ENCODE results near the gene NINJ2. TPM values are rescaled to one million over a fixed set of nuclear protein-coding genes. Genes with fewer than 3 reads are reported as not detected.

NINJ2 gene
- total and polyA plus RNA-seq, 10 of the 15 experiments (the other 5 are each of a cell fraction or from before 2014, with no cell fraction given), result 8.9 to 51.6 (median 21.3) TPM

DNA sequence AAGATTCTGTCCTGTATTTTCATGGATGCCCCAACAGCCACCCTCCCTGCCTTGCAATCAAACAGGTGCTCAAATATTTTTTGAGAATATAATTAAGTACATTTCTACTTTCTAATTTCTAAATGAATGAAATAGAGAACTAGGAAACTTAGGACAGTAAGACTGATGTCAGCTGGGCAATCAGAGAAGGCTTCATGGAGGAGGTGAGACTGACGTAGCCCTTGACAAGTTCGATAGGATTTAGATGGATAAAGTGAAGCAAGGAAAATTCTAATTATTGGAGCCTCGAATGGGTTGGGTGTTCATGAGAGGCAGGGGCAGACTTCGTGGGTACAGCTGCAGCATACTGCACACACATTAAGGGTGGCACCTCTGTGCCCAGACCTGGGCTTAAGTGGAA lies 36.0 kb downstream of the NINJ2 start:
- peaks cover 9% of the 10 kb centered on the region for H3K79me2 ChIP-seq (ENCODE audit: control insufficient read depth, insufficient read depth, low read length)
- SMC1A ChIA-PET (ENCODE audit: uncharacterized antibody, unreplicated experiment), result interaction anchor here (0.7 to 6.2 kb wide), 3 partner anchors 13 to 123 kb away, joined by 3 to 33 read pairs (median 6); no protein-coding TSS in a partner anchor
- H3K9me3 ChIP-seq (replicated peaks; ENCODE audit: control insufficient read depth, insufficient read depth, low read length), result no peaks in the 10 kb centered on the region
- no peaks in the 10 kb centered on the region for H3K27me3 ChIP-seq (replicated peaks in 1 of 2; ENCODE audit: control insufficient read depth in 2 of 2, insufficient read depth in 2 of 2, low read length in 1 of 2)
- ATAC-seq (no peak), FAIRE-seq (no peak), DNase-seq (ENCODE audit: low read depth, low spot score) (no peak)
- 84% methylated on average over 4 of the region's 4 CpGs for WGBS (ENCODE audit: insufficient coverage, insufficient replicate concordance, low lambda C conversion rate, missing lambda C conversion rate)
- POLR2A ChIA-PET, result interaction anchor here (0.8 kb wide), 1 partner anchor 15 kb away, joined by 3 read pairs; no protein-coding TSS in a partner anchor
- CTCF ChIA-PET, result interaction anchor here (1.4 to 1.7 kb wide), 4 partner anchors 13 to 189 kb away, joined by 5 to 7 read pairs (median 6); no protein-coding TSS in a partner anchor
- intact Hi-C loops (cut with micrococcal nuclease; ENCODE audit: unreplicated experiment) (no loop called here), in situ Hi-C loops (cut with MboI) (no loop called here)
- no peak overlapping the region for H3K9ac ChIP-seq (ENCODE audit: control insufficient read depth, insufficient read depth, low read length)
- H4K20me1 ChIP-seq (ENCODE audit: control insufficient read depth, insufficient read depth), result no peaks in the 10 kb centered on the region
- H3K4me1 ChIP-seq (ENCODE audit: control insufficient read depth, insufficient read depth, low read length), result peaks cover 20% of the 10 kb centered on the region
- H3K27ac ChIP-seq (ENCODE audit: control insufficient read depth, insufficient read depth), result no peak overlapping the region
- H3K36me3 ChIP-seq (ENCODE audit: control insufficient read depth in 2 of 2, insufficient read depth in 2 of 2, low read length in 1 of 2), result no peaks in the 10 kb centered on the region
- BruUV-seq (replicated peaks), result no TSS peak
- H3K4me3 ChIP-seq, result no peak overlapping the region
- RAD21 ChIA-PET (ENCODE audit: unreplicated experiment), result interaction anchor here (1.1 to 5.7 kb wide), 3 partner anchors 12 to 179 kb away, joined by 3 to 29 read pairs (median 3); no protein-coding TSS in a partner anchor
- H3K4me2 ChIP-seq (ENCODE audit: control insufficient read depth, insufficient read depth), result no peak overlapping the region
- H2AFZ ChIP-seq (ENCODE audit: control insufficient read depth, low read depth, low read length), result no peak overlapping the region
- TF ChIP-seq SMARCA5 (IDR thresholded peaks at IDR 0.05) (no peak), ZNF384 (IDR thresholded peaks at IDR 0.05; ENCODE audit: borderline replicate concordance, low read depth, low read length) (no peak), BRCA1 (IDR thresholded peaks at IDR 0.05; ENCODE audit: low read depth, low read length) (no peak), LARP7 (IDR thresholded peaks at IDR 0.05) (no peak), SP1 (IDR thresholded peaks at IDR 0.05; ENCODE audit: low read depth, low read length) (no peak), BMI1 (IDR thresholded peaks at IDR 0.05; ENCODE audit: borderline replicate concordance) (no peak), NFXL1 (IDR thresholded peaks at IDR 0.05; ENCODE audit: borderline replicate concordance) (no peak), NRF1 (conservative IDR thresholded peaks at IDR 0.05; ENCODE audit: low read depth, low read length) (no peak), IRF4 (IDR thresholded peaks at IDR 0.05; ENCODE audit: low read depth, low read length) (no peak), KDM1A (IDR thresholded peaks at IDR 0.05; ENCODE audit: borderline replicate concordance) (no peak), YY1 (IDR thresholded peaks at IDR 0.05; ENCODE audit: low read depth, low read length) (no peak)
- TF ChIP-seq, protein P1, sequence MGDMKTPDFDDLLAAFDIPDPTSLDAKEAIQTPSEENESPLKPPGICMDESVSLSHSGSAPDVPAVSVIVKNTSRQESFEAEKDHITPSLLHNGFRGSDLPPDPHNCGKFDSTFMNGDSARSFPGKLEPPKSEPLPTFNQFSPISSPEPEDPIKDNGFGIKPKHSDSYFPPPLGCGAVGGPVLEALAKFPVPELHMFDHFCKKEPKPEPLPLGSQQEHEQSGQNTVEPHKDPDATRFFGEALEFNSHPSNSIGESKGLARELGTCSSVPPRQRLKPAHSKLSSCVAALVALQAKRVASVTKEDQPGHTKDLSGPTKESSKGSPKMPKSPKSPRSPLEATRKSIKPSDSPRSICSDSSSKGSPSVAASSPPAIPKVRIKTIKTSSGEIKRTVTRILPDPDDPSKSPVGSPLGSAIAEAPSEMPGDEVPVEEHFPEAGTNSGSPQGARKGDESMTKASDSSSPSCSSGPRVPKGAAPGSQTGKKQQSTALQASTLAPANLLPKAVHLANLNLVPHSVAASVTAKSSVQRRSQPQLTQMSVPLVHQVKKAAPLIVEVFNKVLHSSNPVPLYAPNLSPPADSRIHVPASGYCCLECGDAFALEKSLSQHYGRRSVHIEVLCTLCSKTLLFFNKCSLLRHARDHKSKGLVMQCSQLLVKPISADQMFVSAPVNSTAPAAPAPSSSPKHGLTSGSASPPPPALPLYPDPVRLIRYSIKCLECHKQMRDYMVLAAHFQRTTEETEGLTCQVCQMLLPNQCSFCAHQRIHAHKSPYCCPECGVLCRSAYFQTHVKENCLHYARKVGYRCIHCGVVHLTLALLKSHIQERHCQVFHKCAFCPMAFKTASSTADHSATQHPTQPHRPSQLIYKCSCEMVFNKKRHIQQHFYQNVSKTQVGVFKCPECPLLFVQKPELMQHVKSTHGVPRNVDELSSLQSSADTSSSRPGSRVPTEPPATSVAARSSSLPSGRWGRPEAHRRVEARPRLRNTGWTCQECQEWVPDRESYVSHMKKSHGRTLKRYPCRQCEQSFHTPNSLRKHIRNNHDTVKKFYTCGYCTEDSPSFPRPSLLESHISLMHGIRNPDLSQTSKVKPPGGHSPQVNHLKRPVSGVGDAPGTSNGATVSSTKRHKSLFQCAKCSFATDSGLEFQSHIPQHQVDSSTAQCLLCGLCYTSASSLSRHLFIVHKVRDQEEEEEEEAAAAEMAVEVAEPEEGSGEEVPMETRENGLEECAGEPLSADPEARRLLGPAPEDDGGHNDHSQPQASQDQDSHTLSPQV (IDR thresholded peaks at IDR 0.05), result no peak
- TF ChIP-seq, protein P2, sequence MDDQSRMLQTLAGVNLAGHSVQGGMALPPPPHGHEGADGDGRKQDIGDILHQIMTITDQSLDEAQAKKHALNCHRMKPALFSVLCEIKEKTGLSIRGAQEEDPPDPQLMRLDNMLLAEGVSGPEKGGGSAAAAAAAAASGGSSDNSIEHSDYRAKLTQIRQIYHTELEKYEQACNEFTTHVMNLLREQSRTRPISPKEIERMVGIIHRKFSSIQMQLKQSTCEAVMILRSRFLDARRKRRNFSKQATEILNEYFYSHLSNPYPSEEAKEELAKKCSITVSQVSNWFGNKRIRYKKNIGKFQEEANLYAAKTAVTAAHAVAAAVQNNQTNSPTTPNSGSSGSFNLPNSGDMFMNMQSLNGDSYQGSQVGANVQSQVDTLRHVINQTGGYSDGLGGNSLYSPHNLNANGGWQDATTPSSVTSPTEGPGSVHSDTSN (IDR thresholded peaks at IDR 0.05; ENCODE audit: insufficient replicate concordance, low read depth, low read length), result no peak
- TF ChIP-seq, protein P3, sequence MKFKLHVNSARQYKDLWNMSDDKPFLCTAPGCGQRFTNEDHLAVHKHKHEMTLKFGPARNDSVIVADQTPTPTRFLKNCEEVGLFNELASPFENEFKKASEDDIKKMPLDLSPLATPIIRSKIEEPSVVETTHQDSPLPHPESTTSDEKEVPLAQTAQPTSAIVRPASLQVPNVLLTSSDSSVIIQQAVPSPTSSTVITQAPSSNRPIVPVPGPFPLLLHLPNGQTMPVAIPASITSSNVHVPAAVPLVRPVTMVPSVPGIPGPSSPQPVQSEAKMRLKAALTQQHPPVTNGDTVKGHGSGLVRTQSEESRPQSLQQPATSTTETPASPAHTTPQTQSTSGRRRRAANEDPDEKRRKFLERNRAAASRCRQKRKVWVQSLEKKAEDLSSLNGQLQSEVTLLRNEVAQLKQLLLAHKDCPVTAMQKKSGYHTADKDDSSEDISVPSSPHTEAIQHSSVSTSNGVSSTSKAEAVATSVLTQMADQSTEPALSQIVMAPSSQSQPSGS (IDR thresholded peaks at IDR 0.05; ENCODE audit: low read length), result no peak
- TF ChIP-seq, protein P4, sequence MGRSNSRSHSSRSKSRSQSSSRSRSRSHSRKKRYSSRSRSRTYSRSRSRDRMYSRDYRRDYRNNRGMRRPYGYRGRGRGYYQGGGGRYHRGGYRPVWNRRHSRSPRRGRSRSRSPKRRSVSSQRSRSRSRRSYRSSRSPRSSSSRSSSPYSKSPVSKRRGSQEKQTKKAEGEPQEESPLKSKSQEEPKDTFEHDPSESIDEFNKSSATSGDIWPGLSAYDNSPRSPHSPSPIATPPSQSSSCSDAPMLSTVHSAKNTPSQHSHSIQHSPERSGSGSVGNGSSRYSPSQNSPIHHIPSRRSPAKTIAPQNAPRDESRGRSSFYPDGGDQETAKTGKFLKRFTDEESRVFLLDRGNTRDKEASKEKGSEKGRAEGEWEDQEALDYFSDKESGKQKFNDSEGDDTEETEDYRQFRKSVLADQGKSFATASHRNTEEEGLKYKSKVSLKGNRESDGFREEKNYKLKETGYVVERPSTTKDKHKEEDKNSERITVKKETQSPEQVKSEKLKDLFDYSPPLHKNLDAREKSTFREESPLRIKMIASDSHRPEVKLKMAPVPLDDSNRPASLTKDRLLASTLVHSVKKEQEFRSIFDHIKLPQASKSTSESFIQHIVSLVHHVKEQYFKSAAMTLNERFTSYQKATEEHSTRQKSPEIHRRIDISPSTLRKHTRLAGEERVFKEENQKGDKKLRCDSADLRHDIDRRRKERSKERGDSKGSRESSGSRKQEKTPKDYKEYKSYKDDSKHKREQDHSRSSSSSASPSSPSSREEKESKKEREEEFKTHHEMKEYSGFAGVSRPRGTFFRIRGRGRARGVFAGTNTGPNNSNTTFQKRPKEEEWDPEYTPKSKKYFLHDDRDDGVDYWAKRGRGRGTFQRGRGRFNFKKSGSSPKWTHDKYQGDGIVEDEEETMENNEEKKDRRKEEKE (IDR thresholded peaks at IDR 0.05), result no peak

Data from GM12878 (cell line).